ENCODE measurements around the gene POLRMT. TPM values are rescaled to one million over a fixed set of nuclear protein-coding genes. Genes with fewer than 3 reads are reported as not detected.

Gene POLRMT
- total RNA-seq, 1 experiment from 2014 or later = 139 TPM

- ATAC-seq (no peak), DNase-seq (ENCODE audit: low spot score) (no peak)
- H3K9me3 Mint-ChIP-seq = no peaks in the 10 kb centered on the region
- peaks cover 5% of the 10 kb centered on the region for H3K36me3 Mint-ChIP-seq
- H3K27me3 Mint-ChIP-seq (ENCODE audit: low read depth) = peaks cover 18% of the 10 kb centered on the region
- CTCF ChIA-PET = interaction anchor here (1.7 kb wide), 1 partner anchor 62 kb away, joined by 4 read pairs; no protein-coding TSS in a partner anchor
- peak overlapping the region; percentile 94 for H3K4me3 Mint-ChIP-seq
- peaks cover 33% of the 10 kb centered on the region for H3K4me1 Mint-ChIP-seq
- H3K27ac Mint-ChIP-seq = peak overlapping the region; percentile 78; the same call in 1 of the 2 replicates
- POLR2A ChIA-PET = interaction anchor here (1.0 to 1.9 kb wide), 3 partner anchors 8 to 62 kb away, joined by 3 to 6 read pairs (median 4); no protein-coding TSS in a partner anchor
- no peak for TF ChIP-seq RORB (CRISPR knock-in tag; IDR thresholded peaks at IDR 0.05)
- no peak for TF ChIP-seq NR3C1 (CRISPR knock-in tag; conservative IDR thresholded peaks at IDR 0.05; ENCODE audit: low read depth)
- TF ChIP-seq NFYB (CRISPR knock-in tag; conservative IDR thresholded peaks at IDR 0.05; ENCODE audit: low read depth) = no peak
- no peak for TF ChIP-seq AFF4 (CRISPR knock-in tag; IDR thresholded peaks at IDR 0.05; ENCODE audit: borderline replicate concordance)
- TF ChIP-seq IRF2 (CRISPR knock-in tag; IDR thresholded peaks at IDR 0.05; ENCODE audit: borderline replicate concordance, low read depth) = no peak
- TF ChIP-seq, protein P1, sequence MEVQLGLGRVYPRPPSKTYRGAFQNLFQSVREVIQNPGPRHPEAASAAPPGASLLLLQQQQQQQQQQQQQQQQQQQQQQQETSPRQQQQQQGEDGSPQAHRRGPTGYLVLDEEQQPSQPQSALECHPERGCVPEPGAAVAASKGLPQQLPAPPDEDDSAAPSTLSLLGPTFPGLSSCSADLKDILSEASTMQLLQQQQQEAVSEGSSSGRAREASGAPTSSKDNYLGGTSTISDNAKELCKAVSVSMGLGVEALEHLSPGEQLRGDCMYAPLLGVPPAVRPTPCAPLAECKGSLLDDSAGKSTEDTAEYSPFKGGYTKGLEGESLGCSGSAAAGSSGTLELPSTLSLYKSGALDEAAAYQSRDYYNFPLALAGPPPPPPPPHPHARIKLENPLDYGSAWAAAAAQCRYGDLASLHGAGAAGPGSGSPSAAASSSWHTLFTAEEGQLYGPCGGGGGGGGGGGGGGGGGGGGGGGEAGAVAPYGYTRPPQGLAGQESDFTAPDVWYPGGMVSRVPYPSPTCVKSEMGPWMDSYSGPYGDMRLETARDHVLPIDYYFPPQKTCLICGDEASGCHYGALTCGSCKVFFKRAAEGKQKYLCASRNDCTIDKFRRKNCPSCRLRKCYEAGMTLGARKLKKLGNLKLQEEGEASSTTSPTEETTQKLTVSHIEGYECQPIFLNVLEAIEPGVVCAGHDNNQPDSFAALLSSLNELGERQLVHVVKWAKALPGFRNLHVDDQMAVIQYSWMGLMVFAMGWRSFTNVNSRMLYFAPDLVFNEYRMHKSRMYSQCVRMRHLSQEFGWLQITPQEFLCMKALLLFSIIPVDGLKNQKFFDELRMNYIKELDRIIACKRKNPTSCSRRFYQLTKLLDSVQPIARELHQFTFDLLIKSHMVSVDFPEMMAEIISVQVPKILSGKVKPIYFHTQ (CRISPR knock-in tag; IDR thresholded peaks at IDR 0.05) = no peak
- no peak; the same call in 1 of the 2 replicates for TF ChIP-seq CBFB (CRISPR knock-in tag; IDR thresholded peaks at IDR 0.05; ENCODE audit: low read depth)
- TF ChIP-seq JAZF1 (CRISPR knock-in tag; IDR thresholded peaks at IDR 0.05) = no peak
- TF ChIP-seq E2F4 (CRISPR knock-in tag; IDR thresholded peaks at IDR 0.05; ENCODE audit: borderline replicate concordance, low read depth) = peak; percentile 65; the same call in 1 of the 2 replicates
- TF ChIP-seq, protein P2, sequence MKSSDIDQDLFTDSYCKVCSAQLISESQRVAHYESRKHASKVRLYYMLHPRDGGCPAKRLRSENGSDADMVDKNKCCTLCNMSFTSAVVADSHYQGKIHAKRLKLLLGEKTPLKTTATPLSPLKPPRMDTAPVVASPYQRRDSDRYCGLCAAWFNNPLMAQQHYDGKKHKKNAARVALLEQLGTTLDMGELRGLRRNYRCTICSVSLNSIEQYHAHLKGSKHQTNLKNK (CRISPR knock-in tag; IDR thresholded peaks at IDR 0.05) = no peak
- TF ChIP-seq CREM (CRISPR knock-in tag; IDR thresholded peaks at IDR 0.05) = no peak
- TF ChIP-seq SP1 (CRISPR knock-in tag; conservative IDR thresholded peaks at IDR 0.05) = no peak; the same call in 1 of the 2 replicates
- TF ChIP-seq, protein P3, sequence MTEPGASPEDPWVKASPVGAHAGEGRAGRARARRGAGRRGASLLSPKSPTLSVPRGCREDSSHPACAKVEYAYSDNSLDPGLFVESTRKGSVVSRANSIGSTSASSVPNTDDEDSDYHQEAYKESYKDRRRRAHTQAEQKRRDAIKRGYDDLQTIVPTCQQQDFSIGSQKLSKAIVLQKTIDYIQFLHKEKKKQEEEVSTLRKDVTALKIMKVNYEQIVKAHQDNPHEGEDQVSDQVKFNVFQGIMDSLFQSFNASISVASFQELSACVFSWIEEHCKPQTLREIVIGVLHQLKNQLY (CRISPR knock-in tag; IDR thresholded peaks at IDR 0.05) = 0 out of 2 replicates have a peak, but pooled peaks have one; percentile 43
- no peak for TF ChIP-seq ZNF396 (CRISPR knock-in tag; IDR thresholded peaks at IDR 0.05; ENCODE audit: borderline replicate concordance)
- TF ChIP-seq, protein P4, sequence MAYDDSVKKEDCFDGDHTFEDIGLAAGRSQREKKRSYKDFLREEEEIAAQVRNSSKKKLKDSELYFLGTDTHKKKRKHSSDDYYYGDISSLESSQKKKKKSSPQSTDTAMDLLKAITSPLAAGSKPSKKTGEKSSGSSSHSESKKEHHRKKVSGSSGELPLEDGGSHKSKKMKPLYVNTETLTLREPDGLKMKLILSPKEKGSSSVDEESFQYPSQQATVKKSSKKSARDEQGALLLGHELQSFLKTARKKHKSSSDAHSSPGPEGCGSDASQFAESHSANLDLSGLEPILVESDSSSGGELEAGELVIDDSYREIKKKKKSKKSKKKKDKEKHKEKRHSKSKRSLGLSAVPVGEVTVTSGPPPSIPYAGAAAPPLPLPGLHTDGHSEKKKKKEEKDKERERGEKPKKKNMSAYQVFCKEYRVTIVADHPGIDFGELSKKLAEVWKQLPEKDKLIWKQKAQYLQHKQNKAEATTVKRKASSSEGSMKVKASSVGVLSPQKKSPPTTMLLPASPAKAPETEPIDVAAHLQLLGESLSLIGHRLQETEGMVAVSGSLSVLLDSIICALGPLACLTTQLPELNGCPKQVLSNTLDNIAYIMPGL (CRISPR knock-in tag; IDR thresholded peaks at IDR 0.05) = peak; percentile 1; the same call in 1 of the 2 replicates
- TF ChIP-seq, protein P5, sequence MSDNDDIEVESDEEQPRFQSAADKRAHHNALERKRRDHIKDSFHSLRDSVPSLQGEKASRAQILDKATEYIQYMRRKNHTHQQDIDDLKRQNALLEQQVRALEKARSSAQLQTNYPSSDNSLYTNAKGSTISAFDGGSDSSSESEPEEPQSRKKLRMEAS (CRISPR knock-in tag; IDR thresholded peaks at IDR 0.05) = no peak
- no peak for TF ChIP-seq HMGA2 (CRISPR knock-in tag; IDR thresholded peaks at IDR 0.05)
- TF ChIP-seq MXD4 (CRISPR knock-in tag; IDR thresholded peaks at IDR 0.05; ENCODE audit: borderline replicate concordance) = no peak
- TF ChIP-seq CDX4 (CRISPR knock-in tag; IDR thresholded peaks at IDR 0.05; ENCODE audit: borderline replicate concordance) = no peak
Measured at GRCh38 chr19:572743-573518, 60.4 kb downstream of the POLRMT start.
